ENCODE results near the gene IL3. TPM values are rescaled to one million over a fixed set of nuclear protein-coding genes. Genes with fewer than 3 reads are reported as not detected.

Gene IL3
- total RNA-seq, 2 experiments from 2014 or later: 0.25 to 0.98 TPM

DNA sequence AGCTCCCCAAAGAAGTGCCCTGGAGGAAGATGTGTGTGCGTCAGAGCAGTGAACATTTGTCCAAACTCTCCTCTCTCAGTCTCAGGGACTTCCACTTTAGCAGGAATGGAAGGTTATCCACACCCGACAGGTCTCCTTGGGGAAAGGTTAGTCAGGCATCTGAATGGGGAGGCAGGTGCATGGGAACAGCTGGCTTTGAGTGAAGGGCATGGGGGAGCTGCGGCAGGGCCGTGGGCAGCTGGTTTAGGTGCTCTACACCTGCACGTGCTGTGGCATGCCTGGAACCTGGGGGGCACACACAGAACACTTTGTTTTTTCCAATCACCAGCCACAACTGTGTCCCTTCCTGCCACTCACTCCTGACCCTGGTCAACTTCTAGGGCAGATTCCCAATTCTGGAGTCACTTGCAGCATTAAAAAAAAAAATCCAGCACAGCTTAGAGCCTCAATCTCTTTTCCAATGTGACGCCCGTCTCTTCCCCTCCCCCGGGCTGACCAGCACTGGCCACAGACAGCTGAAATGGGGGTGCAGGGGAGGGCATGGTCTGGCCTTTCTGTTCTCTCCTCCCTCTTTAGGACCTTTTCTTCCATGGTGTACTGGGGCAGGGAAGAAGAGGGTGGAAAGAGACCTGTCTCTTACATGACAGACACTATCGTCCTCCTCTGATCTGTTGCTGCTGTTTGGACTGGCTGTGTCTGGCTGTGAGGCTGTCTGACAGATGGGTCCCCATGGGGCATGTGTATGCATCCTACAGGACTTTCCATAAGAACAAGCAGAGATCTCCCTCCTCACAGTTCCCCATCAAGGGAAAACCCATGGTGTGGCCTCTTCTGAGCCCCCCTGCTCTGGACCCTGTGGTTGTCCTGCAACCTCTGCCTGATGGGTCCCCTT lies 9.5 kb upstream of the IL3 start:
- ATAC-seq: no peak
- ChIA-PET POLR2A (no interaction called here), CTCF (interaction anchor here (2.1 kb wide), 1 partner anchor 12 kb away, joined by 10 read pairs; no protein-coding TSS in a partner anchor)
- Mint-ChIP-seq H3K9me3 (no peaks in the 10 kb centered on the region), H3K27me3 (no peaks in the 10 kb centered on the region), H3K4me1 (ENCODE audit: low read depth) (peaks cover 4% of the 10 kb centered on the region), H3K4me3 (no peak overlapping the region), H3K36me3 (ENCODE audit: low read depth) (no peaks in the 10 kb centered on the region), H3K27ac (no peak overlapping the region)
- DNase-seq: no peak
- TF ChIP-seq, protein P1, sequence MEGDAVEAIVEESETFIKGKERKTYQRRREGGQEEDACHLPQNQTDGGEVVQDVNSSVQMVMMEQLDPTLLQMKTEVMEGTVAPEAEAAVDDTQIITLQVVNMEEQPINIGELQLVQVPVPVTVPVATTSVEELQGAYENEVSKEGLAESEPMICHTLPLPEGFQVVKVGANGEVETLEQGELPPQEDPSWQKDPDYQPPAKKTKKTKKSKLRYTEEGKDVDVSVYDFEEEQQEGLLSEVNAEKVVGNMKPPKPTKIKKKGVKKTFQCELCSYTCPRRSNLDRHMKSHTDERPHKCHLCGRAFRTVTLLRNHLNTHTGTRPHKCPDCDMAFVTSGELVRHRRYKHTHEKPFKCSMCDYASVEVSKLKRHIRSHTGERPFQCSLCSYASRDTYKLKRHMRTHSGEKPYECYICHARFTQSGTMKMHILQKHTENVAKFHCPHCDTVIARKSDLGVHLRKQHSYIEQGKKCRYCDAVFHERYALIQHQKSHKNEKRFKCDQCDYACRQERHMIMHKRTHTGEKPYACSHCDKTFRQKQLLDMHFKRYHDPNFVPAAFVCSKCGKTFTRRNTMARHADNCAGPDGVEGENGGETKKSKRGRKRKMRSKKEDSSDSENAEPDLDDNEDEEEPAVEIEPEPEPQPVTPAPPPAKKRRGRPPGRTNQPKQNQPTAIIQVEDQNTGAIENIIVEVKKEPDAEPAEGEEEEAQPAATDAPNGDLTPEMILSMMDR (IDR thresholded peaks at IDR 0.05): no peak
- intact Hi-C loops (cut with micrococcal nuclease): loop anchor here (10.0 kb wide), 1 partner anchor 76 kb away; no protein-coding TSS in a partner anchor

- DNase-seq: no peak
- intact Hi-C loops (cut with micrococcal nuclease): loop anchor here (10.0 kb wide), 1 partner anchor 78 kb away; no protein-coding TSS in a partner anchor
- peaks cover 19% of the 10 kb centered on the region for H3K4me1 Mint-ChIP-seq (ENCODE audit: low read depth)
- ATAC-seq: no peak
- H3K27ac Mint-ChIP-seq: no peak overlapping the region
- no peaks in the 10 kb centered on the region for H3K27me3 Mint-ChIP-seq
- H3K4me3 Mint-ChIP-seq: no peak overlapping the region
- CTCF ChIA-PET: interaction anchor here (0.7 to 2.4 kb wide), 2 partner anchors 11 to 13 kb away, joined by 3 to 18 read pairs; no protein-coding TSS in a partner anchor
- TF ChIP-seq, protein P1 (IDR thresholded peaks at IDR 0.05): no peak
- no peaks in the 10 kb centered on the region for H3K9me3 Mint-ChIP-seq
- POLR2A ChIA-PET: no interaction called here
- H3K36me3 Mint-ChIP-seq (ENCODE audit: low read depth): no peaks in the 10 kb centered on the region
Measured at GRCh38 chr5:132052520-132052919, 7.9 kb upstream of the IL3 start.

DNA sequence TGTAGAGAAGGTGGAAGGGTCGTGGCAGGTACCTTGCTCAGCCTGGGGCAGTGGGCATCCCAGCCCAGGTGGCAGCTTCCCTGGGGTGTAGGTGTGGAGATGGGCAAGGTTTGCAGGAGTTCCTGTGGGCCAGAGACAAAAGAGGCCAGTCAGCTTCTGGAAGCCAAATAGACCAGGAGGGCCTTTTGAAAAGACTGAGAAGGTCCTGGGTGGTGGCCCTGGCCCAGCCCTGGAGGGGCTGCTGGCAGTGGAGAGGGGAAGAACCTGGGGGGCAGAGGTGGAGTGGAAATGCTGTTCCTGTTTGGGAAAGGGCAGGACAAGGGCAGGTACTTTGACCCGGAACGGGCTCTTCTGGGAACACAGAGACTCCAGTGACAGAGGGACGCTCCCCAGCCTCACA lies 7.0 kb upstream of the IL3 start:
- CTCF ChIA-PET: interaction anchor here (1.3 to 2.4 kb wide), 2 partner anchors 10 to 46 kb away, joined by 4 to 18 read pairs; no protein-coding TSS in a partner anchor
- POLR2A ChIA-PET: no interaction called here
- H3K9me3 Mint-ChIP-seq: no peaks in the 10 kb centered on the region
- no peak overlapping the region for H3K27ac Mint-ChIP-seq
- no peak overlapping the region for H3K4me3 Mint-ChIP-seq
- intact Hi-C loops (cut with micrococcal nuclease): loop anchor here (10.0 kb wide), 1 partner anchor 79 kb away; no protein-coding TSS in a partner anchor
- H3K4me1 Mint-ChIP-seq (ENCODE audit: low read depth): peaks cover 23% of the 10 kb centered on the region
- H3K36me3 Mint-ChIP-seq (ENCODE audit: low read depth): no peaks in the 10 kb centered on the region
- no peak for DNase-seq
- no peaks in the 10 kb centered on the region for H3K27me3 Mint-ChIP-seq
- ATAC-seq: no peak
- TF ChIP-seq, protein P1 (IDR thresholded peaks at IDR 0.05): no peak

GRCh38 chr5:132054031-132054696 lies 6.3 kb upstream of the IL3 start:
- POLR2A ChIA-PET: interaction anchor here (1.6 kb wide), 1 partner anchor 34 kb away, joined by 3 read pairs; no protein-coding TSS in a partner anchor
- CTCF ChIA-PET: interaction anchor here (1.3 to 2.4 kb wide), 2 partner anchors 9 to 47 kb away, joined by 4 to 18 read pairs; no protein-coding TSS in a partner anchor
- peaks cover 26% of the 10 kb centered on the region for H3K4me1 Mint-ChIP-seq (ENCODE audit: low read depth)
- TF ChIP-seq, protein P1 (IDR thresholded peaks at IDR 0.05): no peak
- no peaks in the 10 kb centered on the region for H3K36me3 Mint-ChIP-seq (ENCODE audit: low read depth)
- DNase-seq (no peak), ATAC-seq (no peak)
- no peaks in the 10 kb centered on the region for H3K9me3 Mint-ChIP-seq
- no peak overlapping the region for H3K27ac Mint-ChIP-seq
- no peaks in the 10 kb centered on the region for H3K27me3 Mint-ChIP-seq
- no peak overlapping the region for H3K4me3 Mint-ChIP-seq
- intact Hi-C loops (cut with micrococcal nuclease): loop anchor here (10.0 kb wide), 1 partner anchor 79 kb away; no protein-coding TSS in a partner anchor

Data from activated CD8-positive, alpha-beta T cell treated with anti-CD3 and anti-CD28 coated beads for 36 hours (primary cell).